HG02623 (cell line): ENCODE results near the gene DNAJC17.

Experiments used
- ATAC-seq: cut with Tn5 transposase; IDR thresholded peaks from one replicate; pipeline ENCODE4 v1.9.1; 2021; ENCODE audit warnings: moderate library complexity; ENCODE audit not compliant: unreplicated experiment

Gene DNAJC17

DNA sequence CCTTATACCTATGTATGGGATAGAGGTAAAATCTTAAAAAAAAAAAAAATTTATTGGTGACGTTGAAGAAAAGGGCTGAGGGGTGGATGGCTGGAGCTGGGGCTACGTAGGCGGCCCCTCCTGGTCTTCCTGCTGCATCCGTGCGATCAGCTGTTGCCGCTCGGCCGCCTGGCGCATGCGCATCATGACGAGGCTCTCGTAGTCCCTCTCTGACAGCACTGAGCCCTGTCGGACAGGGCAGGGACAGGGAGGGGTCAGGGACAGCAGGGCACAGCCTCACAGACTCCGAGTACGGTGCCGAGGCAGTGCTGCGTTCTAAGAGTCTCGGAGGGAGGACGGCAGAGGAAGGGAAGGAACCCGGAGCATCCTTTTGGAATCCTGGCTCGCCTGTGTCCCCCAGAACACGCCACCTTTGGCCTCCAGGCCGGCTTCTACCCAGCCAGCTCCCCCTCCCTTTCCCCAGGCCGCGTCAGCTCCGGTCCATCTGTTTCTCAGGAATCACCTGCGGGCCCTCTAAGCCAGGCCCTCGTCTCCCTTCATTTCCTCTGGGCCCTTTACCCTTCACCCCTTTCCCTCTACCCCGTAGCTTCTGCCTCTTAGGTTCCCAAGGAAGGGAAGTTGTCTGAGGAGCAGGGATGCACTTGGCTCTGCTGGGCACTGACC is 39.3 kb downstream of the DNAJC17 start:
- ATAC-seq = no peak

DNA sequence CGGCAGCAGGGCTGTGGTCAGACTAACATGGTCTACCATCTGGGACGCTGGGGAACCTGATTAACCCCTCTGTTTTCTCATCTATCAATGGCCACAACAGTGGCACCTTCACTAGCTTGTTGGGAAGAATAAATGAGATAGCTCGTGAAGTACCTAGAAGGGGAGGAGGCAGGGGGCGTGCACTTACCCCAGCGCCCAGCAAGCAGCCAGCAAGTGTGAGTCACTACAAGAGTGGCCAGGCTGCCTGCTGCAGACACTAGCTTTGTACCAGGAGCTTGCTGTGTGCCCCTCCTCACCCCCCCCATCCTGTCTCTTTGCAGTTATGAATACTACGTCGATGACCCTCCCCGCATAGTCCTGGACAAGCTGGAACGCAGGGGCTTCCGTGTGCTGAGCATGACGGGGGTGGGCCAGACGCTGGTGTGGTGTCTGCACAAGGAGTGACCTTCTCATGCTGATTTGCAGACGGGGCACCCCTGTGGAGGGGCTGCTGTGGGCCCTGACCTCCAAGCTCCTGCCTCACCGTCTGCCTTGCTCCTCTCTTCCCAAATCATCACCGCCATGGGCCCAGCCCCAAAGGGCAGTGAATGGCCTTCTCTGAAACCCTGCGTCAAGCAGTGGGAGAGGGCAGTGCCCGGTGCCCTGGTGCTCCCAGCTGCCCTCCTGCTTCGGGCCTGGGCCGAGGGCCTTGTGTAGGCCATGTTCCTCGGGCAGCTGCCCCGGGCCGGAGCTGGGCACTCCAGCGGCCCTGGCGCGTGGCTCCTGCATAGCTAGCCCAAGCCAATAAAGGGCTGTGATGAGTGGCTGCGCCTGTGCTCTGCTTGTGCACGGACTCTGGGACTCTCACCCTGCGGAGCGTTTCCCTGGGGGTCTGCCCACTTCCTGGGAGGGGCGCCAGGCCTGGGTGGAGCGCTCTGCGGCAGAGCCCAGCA is 40.1 kb downstream of the DNAJC17 start:
- no peak for ATAC-seq

DNA sequence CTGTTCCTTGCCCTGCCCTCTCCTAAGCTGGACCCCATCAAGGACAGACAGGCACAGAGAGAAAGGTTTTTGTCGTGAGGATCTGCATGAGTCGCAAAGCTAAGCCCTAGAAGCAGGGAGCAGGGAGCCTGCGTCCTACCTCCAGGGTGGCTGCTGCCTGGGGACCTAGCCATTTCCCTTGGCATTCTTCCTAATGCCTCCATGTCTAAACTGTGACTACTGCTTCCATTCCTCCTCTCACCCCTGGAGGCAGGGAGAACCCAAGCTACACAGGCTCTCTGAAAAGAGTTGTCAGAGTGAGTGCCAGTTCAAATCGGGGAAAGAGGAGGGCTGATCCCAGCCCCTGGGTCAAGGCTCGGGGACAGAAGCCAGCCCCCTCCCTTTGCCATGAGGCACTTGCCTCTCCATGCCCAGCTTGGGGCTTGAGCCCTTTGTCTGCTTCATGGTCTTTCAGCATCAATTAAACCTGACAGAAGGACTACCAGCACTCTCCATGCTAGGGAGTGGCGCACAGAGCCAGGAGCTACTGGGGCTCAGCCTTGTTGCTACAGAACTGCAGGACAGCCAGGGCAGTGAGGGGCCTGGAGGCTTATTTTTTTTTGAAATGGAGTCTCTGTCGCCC is 41.0 kb downstream of the DNAJC17 start:
- ATAC-seq = no peak

DNA sequence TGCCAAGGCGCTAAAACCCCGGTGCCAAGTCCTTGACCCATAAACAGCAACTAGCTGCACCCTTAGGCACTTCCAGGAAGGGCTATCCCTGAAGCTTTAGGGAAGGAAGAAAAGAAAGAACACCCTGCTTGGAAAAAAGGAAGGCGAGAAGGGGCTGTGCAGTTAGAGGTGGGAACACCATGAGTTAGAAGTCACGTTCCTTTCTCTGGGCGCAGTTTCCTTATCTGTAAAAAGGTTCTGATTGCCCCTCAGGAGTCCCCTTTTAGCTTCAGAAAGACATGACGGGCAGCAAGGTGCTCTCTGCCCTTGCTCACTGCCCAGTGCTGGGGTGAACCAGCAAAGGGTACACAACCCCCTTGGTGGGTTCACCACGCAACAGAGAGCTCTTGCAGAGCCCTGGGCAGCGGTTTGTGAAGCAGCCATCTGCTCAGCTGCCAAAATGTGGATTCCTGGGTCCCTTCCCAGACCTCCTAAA is 42.6 kb downstream of the DNAJC17 start:
- no peak for ATAC-seq

DNA sequence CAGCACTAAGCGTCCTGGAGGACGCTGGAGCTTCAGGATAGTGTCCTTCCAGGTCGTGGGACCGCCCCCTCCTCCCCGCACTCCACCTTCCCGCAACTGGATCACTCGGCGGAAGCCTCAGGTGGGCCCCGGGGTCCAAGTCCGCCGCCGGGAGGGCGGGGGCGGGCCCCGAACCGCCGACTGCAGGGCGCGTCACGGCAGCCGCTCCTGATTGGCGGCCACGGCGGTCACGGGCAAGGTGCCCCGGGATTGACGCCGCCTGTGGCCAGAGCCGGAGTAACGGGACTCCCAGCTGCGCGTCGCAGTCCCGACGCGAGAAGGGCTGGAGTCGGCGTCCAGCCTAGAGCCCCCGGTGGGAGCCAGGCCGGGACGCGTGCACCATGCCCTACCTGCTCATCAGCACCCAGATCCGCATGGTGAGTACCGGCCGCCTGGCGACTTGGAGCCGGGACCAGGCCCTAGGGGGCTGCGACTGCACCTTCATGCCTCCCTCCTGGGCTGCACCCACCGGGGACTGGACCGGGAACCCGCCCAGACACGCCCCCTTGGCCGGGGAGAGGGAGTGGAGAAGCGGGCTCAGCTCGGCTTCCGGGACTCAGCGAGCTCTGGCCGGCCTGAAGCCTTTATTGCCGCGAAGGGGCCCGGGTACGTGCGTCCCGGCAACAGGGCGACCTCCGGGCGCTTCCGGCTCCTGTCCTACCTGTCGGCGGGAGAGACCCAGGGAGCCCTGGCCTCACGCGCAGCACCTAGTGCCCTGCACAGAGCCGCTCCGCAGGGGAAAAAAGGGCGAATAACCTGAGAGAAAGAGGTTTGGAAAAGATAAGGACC is 43.3 kb downstream of the DNAJC17 start, which contains the start of gene GCHFR:
GCHFR (plus strand) TSS at position 268 of the 828 bp plus-strand sequence; CDS start at position 381, 113 bp downstream.
- ATAC-seq = peak; percentile 49

DNA sequence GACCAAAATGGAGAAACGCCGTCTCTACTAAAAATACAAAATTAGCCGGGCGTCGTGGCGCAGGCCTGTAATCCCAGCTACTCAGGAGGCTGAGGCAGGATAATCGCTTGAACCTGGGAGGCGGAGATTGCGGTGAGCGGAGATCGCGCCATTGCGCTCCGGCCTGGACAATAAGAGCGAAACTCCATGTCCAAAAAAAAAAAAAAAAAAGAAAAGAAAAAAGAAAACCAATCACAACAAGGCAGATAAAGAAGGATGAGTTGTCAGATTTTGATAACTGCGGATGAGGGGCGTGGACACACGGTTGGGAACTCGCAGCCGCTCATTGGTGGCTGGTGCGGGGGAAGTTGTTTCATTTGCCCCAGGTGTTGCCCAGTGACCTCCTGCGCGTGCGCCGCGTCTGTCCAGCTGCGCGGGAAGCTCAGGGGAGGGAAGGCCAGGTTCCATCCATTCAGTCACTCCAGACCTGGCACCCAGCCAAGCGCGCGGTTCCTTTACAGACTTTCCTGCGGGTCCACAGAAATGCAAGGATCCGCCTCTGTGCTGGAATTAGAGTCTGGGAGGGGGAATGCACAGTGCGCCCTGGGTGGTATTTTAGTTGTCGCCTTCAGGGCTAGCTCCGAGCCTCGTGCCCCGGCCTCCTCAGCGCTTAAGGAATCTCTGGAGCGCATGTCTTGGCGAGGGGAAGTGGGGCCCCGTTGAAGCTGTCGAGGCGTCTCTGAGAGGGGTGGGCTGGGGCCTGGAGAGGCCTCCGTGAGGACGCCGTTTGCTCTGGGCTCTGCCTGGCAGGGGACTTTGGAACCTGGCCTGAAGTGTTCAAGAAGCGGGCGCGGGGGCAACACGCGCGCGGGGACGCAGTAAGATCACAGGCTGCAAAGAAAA is 44.1 kb downstream of the DNAJC17 start:
- peak; percentile 3 for ATAC-seq

DNA sequence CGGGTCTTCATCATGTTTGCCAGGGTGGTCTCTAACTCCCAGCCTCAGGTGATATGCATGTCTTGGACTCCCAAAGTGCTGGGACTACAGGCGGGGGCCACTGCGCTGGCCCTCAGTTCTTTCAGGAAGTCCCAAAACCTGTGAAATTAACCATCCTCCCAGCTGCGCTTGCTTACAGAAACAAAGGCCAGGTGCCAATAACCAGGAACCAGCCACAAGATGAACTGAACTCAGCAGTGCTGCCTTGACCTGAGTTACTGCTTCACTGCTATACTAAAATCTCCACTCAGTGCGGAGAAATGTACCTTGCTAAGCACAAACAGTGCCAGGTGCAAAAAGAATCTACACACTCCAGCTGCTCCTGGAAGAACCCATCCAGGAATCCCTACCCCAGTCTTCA is 47.3 kb downstream of the DNAJC17 start:
- ATAC-seq = no peak

DNA sequence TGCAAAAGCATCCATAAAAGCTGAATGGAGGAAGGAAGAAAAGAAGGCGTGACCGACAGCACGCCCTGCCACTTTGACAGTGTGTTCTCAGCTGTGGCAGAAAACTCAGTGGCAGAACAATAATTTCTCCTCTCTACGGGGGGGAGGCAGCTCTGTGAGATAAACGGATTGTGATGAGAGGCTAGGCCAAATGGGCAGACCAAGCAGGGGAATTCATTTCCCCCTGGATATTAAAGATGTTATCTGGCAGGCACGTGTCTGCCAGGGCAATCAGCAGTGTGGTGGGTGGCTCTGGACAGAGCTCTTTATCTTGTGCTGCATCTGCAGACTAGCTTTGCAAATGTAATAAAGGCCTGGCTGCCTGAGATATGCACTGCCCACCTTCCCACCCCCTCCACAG is 50.3 kb downstream of the DNAJC17 start:
- no peak for ATAC-seq

DNA sequence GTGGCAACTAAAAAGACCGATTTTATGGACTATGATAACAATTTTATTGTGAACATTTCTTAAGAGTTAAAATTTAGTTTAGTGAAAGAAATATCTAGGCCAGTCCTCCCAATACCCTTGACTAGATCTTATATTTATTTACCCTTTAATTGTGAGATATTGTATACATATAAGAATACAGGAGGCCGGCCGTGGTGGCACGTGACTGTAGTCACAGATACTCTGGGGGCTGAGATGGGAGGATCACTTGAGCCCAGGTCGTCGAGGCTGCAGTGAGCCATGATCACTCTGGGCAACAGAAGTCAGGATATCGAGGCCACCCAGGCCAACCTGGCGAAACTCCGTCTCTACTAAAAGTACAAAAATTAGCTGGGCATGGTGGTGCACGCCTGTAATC is 51.5 kb downstream of the DNAJC17 start:
- ATAC-seq = no peak

DNA sequence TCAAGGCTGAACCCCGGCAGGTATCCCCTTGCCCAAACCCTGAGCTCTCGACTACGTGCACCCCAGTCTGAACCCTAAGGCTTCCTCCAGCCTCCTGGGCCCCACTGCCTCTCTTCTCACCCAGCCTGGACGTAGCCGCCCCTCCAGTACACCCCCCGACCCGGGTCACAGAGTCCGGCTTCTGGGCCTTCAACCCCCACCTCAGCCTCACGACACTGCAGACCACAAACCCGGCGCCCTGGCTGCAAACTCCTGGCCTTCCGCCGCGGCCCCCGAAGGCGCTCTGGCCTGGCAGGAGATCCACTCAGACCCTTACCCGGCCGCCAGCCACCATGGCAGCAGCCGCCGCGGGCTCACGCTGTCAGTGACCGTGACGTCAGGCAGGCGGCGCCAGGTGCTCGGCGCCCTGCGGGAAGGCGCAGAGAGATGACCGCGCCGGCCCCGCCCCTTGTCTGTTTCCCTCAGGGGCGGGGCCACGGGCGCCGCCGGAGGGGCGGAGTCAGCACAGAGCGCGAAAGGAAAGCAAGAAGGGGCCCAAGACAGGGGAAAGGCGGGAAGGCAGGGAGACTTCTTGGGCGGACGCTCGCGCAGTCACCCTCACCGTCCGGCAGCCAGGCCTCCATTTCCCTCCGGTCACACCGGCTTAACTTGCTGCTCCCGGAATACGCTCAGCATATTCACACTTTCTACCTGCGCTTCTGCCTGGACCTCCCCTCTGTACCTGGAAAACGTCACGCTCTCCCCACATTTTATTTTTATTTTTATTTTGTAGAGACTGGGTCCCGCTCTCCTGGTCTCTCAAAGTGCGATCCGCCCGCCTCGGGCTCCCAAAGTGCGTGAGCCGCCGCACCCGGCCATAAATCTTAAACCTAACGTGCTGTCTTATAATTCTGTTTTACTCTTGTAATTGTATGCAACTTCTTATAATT is 52.1 kb downstream of the DNAJC17 start, which contains the start of gene RMDN3:
RMDN3 (minus strand) TSS at position 372 of the 929 bp plus-strand sequence. CDS start 471 bp downstream, outside the sequence.
- peak; percentile 75 for ATAC-seq

DNA sequence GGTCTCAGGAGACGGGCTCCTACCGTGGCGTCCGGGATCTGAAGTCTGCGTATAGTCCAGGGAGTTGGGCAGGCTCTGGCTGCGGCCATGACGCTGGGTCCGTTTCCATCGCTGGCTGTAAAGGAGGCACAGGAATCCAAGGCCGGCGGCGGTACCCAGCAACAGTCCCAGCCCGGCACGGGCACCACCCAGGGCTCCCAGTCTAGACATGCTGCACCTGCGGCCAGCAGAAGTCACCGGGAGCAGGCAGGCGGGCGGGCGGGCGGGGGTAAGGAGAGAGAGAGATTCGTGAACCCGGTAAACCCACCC is 52.7 kb downstream of the DNAJC17 start:
- no peak for ATAC-seq

DNA sequence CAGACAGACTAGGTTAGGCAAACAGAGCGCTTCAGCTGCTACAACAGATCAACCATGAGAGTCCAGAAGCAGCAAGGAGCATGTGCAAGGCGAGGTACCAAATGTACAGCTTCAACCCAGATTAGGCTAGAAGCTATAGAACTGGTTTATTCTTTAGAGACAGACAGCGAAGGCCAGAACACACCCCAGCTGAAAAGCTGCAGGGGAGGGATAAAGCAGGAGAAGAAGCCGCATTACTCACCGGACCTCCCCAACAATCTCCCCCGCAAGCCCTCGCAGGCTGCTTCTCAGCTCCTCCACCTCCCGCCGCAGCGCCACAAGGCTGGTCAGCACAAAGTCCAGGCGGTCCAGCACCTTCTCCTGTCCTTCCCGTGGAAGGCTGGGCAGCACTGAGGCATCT is 55.5 kb downstream of the DNAJC17 start:
- no peak for ATAC-seq

DNA sequence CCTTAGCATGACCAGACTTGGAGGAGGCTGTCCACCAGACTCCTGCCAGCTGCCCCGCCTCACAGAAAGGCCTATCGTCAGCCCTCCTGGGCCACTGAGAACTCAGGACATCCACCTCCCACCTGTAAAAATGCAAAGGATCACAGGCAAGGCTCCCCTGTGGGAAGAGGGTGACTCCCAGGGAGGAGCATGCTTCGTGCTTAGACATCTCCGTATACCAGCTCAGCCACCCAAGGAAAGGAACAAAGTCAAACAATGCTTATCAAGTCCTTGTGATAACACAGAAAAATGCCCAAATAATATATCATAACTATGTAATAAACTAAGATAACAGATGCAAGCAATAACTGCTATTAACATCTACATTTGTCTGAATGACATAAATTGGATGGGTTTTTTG is 56.4 kb downstream of the DNAJC17 start:
- ATAC-seq = no peak

DNA sequence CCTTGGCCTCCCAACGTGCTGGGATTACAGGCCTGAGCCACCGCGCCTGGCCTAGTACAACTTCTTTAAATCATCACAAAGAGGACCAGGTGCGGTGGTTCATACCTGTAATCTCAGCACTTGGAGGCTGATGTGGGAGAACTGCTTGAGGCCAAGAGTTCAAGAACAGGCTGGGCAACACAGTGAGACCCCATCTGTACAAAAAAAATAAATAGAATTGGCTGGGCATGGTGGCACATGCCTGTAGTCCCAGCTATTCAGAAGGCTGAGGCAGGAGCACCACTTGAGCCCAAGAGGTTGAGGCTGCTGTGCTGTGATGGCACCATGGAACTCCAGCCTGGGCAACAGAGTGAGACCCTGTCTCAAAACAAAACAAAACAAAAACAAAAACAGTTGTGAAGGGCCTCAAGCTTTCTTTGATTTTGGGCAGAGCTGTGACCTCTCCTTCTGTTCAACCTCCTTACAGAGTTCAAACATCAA is 58.1 kb downstream of the DNAJC17 start:
- ATAC-seq = no peak

DNA sequence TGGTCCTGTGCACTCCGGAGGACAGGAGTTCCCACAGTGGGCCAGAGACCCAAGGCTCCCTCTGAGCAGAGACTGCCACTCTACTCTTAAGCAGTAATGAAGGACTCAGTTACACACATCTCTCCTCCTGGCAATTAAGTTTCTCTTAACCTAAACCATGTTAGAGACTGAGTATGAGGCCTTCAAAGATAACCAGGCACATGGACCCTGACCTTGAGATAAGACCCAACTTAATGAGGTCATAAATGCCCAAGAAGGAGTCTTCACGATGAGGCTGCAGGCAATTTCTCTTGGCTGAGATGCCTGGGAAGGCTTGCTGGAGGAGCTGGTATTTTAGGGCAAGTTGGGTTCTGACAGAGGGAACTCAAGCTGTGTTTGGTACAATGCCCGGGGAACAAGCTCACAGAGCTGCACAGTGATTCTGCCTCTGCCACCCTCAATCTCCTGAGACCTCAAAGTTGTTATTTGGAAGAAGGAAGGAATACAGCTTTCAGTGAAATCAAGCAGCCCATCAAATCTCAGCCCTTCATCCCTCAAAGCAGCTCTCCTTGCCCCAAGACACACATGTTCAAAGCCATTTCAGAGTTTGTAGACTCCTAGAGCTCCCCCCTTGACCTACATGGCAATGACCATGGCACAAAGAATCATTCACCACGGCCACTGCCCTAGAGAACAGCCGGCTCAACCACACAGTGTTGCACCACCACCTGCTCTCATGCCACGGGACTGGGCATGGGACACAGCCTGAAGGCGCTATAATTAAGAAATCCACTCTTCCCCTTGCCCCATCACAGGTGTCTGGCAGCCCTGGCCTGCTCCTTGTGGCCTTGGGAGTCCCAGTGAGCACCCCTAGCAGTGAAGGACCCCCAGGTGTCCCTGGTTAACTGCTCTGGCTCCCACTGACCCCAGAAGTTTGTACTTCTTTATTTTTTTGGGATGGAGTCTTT is 59.3 kb downstream of the DNAJC17 start:
- no peak for ATAC-seq

DNA sequence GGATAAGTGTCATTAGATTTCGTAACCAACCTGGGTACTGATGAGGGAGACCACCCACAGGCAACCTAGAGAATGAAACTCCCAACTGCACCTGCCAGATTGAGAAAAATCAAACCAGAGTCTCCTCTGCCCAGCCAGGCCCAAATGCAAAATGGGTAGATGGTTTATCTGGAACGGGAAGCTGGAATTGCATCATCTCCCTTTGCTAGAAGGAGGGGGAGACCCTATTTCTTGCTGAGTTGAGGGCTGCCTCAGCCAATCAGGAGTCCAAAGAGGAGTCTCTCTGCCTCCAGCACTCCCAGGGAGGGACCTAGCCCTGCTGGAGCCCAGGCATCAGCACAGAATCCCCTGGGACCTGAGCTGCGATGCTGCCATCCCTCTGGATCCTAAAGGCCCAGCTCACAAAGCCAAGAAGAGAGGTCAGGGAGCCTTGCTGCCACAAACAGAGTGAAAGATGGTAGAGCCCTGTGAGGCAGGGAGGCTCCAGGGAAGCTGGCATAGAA is 60.3 kb downstream of the DNAJC17 start:
- no peak for ATAC-seq

DNA sequence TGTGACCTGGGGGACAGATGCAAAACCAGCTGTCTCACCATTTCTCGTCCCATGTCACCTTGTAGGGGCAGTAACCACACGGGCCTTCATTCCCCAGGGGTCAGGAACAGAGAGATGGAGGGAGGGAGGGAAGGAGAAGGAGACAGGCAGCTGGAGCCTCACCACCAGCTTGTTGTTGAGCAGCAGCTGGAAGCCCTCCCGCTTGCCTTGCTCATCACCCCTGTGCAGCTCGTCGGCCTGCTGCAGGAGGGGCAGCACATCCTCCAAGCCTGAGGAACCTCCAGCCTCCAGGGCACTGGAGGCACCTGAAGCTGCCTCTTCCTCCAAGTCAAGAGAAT is 62.5 kb downstream of the DNAJC17 start:
- no peak for ATAC-seq
